ENCODE results near the gene OR6V1.

GRCh38 chr7:143025371-143025770 lies 26.8 kb upstream of the OR6V1 start:
- TF ChIP-seq YY1 (IDR thresholded peaks at IDR 0.05; ENCODE audit: insufficient read depth, insufficient read length) (no peak), ZNF274 (IDR thresholded peaks at IDR 0.05; ENCODE audit: low read depth, low read length) (no peak), SUZ12 (IDR thresholded peaks at IDR 0.05; ENCODE audit: extremely low read depth, insufficient read depth, insufficient read length) (no peak)

All from NT2/D1 (cell line).